GM18526 (cell line): ENCODE measurements around the gene OR4K1.

ENCODE experiments used
- POLR2A ChIP-seq: IDR thresholded peaks from 3 replicates; pipeline ENCODE4 v1.6.1; 2011; ENCODE audit not compliant: insufficient read length; ENCODE audit errors: extremely low read depth

Gene OR4K1, protein sequence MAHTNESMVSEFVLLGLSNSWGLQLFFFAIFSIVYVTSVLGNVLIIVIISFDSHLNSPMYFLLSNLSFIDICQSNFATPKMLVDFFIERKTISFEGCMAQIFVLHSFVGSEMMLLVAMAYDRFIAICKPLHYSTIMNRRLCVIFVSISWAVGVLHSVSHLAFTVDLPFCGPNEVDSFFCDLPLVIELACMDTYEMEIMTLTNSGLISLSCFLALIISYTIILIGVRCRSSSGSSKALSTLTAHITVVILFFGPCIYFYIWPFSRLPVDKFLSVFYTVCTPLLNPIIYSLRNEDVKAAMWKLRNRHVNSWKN

DNA sequence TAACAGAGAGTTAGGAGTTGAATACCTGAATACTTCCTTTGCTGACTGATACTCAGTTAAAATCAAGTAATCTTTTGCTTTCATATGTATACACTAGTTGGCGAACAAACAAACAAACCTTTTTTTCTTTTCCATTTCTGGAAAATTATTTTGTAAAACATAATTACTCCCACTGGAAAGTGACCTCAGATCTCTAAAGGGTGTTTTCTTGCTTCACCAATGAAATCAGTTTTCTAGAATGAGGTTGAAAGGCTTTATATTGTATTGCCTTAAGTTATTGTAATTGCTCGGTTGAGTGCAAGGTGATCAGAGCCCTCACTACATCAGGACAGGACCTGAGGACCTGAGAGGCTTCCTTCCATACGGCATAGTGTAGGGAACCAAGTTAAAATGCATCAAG is at the start of gene OR4K1:
OR4K1 (plus strand) TSS at position 301 of the 400 bp plus-strand sequence. CDS start 4,750 bp downstream, outside the sequence.
- TF ChIP-seq POLR2A, result no peak

DNA sequence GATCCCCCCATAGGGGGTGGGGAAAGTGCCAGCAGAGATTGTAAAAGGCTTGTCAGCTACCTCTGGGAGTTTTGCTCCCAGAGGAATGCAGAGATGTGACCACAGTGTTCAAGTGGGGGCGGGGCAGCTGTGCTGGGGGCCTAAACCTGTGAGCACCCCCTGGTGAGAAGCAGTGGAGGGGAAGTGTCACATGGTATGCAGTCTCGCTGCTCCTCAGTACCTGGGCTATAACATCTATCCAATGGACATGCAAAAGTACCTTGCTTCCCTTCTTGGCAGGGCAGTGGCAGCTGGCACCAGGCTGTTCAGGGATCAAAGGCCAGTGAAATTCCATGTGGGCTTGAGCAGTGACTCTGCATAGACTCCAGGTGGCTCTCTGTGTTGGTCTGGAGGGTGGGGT is 35.4 kb upstream of the OR4K1 start:
- TF ChIP-seq POLR2A, result no peak

DNA sequence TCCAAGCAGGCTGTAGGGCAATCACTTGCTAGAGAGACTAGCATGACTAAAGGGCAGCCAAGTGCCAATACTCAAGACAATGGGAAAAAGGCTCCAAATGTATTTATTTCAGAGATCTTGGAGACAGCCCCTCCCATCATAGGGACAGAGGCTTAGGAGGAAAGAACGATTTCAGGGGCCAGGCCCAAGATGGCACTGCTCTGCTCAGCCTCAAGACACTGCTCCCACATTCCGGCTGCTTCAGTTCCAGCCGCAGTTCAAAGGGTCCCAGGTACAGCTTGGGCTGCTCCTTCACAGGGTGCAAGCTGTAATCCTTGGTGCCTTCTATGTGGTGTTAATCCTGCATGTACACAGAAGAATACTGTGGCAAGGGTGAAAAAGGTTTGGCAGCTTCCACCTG is 29.7 kb upstream of the OR4K1 start:
- no peak for TF ChIP-seq POLR2A

DNA sequence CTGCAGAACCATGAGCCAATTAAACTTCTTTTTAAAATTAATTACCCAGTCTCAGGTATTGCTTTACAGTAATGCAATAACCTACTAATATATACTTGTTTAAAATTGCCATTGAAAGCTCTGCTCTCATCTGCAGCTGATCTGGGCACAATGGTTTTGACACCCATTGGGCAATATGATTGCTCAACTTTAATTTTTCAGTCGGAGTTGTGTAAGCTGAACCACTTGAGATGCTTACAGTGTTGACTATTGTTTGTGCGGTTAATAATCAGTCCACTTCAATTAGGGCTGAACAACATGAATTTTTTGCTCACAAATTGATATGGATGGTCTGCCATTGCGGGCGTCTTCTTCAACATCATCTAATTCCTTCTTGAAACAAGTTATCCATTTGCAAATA is 28.3 kb upstream of the OR4K1 start:
- TF ChIP-seq POLR2A, result no peak

DNA sequence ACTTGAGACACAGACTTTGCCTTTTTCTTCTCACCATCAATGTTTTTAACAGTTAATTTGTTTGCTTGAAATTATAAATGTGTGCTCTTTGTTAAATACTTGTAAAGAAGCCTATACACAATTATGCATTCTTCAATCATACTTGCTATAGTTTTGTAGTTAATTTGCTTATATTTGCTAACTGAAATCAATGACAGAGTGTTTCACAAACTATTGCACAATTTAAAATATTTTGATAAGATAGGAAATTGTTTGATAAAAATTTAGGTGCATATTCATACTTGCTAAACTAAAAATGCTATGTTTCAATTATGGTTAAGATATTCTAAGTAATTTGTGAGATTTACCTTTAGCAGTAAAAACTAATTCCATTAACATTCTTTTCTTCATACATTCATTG is 24.1 kb upstream of the OR4K1 start:
- TF ChIP-seq POLR2A, result no peak

DNA sequence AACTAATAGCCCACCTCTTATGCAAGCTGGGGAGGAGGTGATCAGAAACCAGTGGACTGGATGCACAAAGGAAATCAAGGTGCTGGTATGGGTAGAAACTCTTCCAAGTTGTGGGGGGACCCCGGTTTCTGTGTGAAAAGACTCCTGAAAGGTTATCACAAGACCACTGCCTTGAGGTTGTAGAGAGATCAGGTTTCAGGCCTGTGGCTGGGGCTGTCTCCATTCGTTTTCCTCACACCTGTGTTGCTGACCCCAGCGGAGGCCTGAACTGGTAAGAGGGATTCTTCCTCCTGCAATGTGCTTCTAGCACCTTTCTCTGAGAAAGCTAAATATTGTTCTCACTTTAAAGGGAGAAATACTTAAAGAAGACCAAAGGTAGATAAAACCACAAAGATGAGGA is 19.6 kb upstream of the OR4K1 start:
- no peak for TF ChIP-seq POLR2A

DNA sequence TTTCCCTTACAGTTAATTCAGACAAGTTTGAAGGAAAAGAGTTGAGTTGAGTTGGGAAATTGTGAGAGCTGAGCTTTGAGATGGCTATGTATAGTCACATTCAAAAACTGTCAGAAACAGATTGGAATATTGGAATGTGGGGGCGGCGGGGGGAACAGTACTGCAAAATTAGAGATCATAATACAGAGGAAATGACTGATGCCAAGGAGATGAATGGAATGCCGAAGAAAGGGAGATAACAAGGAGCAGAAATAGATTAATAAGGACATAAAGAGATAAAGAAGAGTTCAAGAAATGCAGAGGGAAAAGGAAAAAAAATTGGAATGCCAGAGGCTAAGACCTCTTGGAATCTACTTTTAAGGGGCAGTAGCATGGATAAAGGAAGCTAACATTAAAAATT is 13.5 kb upstream of the OR4K1 start:
- TF ChIP-seq POLR2A, result no peak

DNA sequence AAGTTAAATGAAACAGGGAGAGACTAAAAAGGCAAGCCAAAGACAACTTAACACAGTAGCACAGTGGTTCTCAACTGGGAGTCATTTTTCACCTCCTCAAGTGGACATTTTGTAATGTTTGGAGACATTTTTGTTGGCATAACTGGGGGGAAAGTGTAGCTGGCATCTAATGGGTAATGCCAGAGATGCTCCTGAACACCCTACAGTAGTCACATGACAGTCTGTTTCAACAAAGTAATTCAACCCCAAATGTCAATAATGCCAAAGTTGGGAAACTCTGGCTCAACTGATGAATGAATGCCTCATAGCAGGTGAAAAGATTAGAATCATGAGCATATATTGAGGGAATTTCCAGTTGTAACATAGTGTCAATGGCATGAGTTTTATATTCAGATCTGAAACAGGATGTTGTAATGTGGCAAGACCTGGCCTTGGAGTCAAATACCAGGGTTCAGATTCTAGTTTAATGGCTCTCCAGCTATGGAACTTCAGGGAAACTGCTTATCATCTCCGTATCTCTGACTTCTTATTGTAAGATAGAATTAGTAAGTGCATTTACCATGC is 12.7 kb upstream of the OR4K1 start:
- no peak for TF ChIP-seq POLR2A

DNA sequence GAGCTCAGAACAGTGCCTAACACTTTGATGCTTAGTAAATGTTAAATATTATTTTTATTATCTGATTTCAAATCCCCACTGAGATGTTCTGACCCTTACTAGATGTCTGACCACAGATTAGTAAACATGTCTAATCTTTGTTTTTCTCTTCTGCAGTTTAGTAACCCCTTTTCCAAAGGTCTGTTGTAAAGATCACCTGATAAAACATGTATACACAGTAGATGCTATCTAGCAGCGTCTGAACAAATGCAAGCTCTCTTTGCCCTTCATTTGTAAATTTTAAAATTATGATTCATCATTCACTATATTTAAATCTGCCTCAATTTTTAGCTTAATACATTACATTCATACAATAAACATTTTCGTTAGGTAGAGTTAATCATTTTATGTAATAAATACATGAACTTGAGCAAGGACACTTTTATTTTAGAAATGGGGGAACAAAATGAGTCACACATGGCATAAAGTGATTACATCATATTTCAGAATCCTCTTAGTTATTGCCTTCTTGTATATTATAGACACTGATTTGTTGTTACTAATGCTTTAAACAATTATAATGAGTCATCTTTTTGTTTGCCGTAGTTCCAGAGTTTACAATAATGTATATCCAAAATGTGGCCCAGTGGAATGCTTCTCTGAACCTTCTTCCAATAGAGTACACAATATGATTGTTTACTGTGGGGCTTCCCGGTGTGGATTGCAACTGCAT is 12.0 kb upstream of the OR4K1 start:
- TF ChIP-seq POLR2A, result no peak

DNA sequence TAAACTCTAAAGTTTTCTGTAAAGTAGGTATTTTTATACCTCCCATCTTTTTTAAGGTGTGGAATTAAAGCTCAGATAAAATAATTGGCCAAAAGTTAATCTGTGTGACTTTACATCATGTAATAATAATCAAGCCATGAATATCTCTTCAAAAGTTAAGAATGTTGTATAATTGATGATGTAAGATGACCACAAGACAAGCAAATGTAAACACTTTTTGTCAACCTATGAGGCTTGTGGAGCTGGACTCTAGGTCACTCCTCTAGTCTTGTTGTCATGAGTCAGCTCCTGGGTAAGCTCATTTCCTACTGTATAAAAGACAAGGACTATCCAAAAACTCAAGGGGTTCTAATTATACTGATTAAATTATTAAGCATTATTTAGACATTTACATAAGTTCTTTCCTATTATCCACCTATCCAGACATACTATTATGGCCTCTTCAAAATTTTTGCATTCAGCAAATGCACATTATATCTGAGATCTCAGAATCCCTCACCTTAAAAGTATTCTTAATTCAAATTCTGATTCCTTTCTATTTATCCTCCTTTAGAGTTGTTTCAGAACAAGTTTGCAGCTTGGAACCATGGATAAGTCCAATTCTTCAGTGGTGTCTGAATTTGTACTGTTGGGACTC is 10.6 kb upstream of the OR4K1 start, which contains the start of gene OR4K5:
OR4K5 (plus strand) TSS at position 587 of the 637 bp plus-strand sequence; CDS start at position 587, 0 bp downstream.
- TF ChIP-seq POLR2A, result no peak

DNA sequence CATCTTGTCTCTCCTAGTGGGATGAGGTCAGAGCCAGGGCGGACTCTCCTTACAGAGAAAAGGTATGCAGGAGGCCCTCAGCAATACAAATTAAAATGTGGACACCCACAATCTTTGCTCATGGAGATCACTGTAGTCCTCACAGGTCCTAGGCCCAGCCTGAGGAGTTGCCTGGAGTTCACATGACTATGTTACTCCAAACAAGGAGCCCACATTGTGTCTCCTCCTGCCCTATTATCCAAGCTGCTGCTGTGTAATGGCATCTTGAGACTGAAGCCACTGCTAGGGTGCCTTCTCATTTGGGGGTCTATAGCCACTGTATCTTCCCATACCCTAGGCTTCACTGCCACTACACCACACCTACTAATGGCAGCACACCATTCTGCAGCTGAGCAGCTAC is 11.0 kb downstream of the OR4K1 start:
- TF ChIP-seq POLR2A, result no peak

DNA sequence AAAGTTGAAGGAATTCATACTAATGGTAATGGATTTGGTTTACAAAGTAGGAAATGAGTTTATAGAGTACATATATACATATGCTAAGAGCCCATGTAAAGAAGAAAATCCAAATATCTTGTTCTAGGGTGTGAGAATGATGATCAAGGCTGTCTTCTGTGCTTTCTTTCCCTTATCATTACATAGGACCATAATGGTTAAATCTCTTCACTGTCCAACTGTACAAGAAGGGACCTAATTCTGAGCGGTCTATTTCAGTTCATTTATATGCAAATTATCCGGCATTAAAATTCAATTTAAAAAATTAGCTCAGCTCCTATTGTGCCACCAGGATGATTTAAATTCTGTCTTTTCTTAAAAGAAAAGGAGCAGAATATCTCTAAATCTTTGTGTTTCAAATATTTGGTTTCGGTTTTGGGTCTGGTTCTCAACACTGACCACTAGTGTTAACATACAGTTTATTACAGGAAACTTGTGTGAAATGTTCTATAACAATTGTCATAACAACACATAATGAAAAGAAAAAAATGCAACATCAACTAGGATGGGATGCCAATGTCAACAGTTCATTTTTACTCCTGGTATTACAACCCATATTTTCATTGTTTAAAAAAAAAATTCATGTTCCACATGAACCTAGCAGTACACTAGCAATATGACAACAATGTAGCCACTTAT is 16.8 kb downstream of the OR4K1 start:
- no peak for TF ChIP-seq POLR2A

DNA sequence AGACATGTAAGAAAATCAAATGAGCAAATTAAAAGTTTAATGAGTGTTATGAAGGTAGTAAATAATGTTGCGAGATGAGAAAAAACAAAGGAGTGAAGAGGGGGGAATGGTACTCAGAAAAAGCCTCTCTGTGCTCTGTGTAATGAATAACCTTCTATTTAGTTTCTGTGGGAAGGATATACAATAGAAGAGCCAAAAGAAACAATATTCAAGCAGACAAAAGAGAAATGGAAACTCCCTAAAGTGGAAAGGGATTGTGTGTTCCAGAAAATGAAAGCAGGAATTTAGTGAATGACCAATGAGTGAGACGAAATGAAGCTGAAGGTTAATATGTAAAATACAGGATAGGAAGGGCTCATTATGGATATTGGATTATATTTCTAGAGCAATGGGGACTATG is 18.5 kb downstream of the OR4K1 start:
- TF ChIP-seq POLR2A, result no peak

DNA sequence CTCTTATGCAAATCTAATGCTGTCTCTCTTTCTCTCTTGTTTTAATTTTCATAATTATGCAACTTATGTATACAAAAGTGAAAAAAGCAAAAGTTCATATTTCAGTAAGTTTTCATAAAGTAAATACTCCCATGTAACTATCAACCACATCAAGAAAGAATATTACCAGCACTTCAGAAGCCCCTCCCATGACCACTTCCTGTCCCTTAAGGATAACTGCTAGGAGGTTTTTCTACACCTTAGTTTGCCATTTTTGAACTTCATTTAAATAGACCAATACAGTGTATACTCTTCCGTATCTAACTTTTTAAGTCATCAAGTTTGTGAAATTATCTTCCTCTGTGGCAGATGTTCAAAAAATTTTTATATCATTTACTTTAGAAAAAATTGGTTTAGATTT is 44.1 kb downstream of the OR4K1 start:
- no peak for TF ChIP-seq POLR2A

DNA sequence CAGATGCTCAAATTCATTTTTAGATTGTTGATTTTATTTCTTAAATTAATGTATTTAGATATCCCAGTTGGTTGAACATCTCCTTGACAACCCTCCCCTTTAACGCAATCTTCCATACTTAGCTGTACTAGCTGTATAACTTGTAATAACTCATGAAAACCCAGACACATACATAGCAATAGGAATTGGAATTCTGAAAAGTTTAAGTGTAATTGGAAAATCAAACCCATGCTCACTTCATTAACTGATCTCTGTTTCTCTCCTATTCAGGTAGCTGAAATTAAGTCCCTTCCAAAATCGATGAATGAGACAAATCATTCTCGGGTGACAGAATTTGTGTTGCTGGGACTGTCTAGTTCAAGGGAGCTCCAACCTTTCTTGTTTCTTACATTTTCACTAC is 44.6 kb downstream of the OR4K1 start, which contains the start of gene OR4K15:
OR4K15 (plus strand) TSS at position 301 of the 400 bp plus-strand sequence; CDS start at position 301, 0 bp downstream.
- TF ChIP-seq POLR2A, result no peak
